Trophoblast cell (in vitro differentiated cells and primary cell): ENCODE measurements around the gene BLTP2.

ENCODE experiments used
- DNase-seq, 2 donors: peaks; one replicate each; pipeline ENCODE4 v3.0.0-alpha.2; 2016
- H2AFZ ChIP-seq: 2 replicates; pipeline ENCODE4 v1.6.1; 2013; ENCODE audit warnings: low read length, moderate library complexity, mild to moderate bottlenecking; ENCODE audit not compliant: insufficient read depth, poor library complexity
- H2AK5ac ChIP-seq: 2 replicates; pipeline ENCODE4 v1.6.1; 2013; ENCODE audit warnings: mild to moderate bottlenecking, low read length
- H2BK120ac ChIP-seq: 2 replicates; pipeline ENCODE4 v1.6.1; 2013; ENCODE audit warnings: low read length, mild to moderate bottlenecking, moderate library complexity; ENCODE audit not compliant: insufficient read depth, poor library complexity
- H2BK12ac ChIP-seq: 2 replicates; pipeline ENCODE4 v1.6.1; 2013; ENCODE audit warnings: mild to moderate bottlenecking, low read length, moderate library complexity
- H2BK5ac ChIP-seq: 2 replicates; pipeline ENCODE4 v1.6.1; 2013; ENCODE audit warnings: low read length, low read depth, moderate library complexity, mild to moderate bottlenecking; ENCODE audit not compliant: poor library complexity
- H3K14ac ChIP-seq: 2 replicates; pipeline ENCODE4 v1.6.1; 2013; ENCODE audit warnings: mild to moderate bottlenecking, low read length
- H3K18ac ChIP-seq: 2 replicates; pipeline ENCODE4 v1.6.1; 2013; ENCODE audit warnings: mild to moderate bottlenecking, low read length
- H3K23ac ChIP-seq: 2 replicates; pipeline ENCODE4 v1.6.1; 2013; ENCODE audit warnings: low read length
- H3K27ac ChIP-seq: 2 replicates; pipeline ENCODE4 v1.5.1; 2013; ENCODE audit warnings: low read depth, mild to moderate bottlenecking, inconsistent platforms, low read length, moderate library complexity
- H3K27me3 ChIP-seq: 2 replicates; pipeline ENCODE4 v1.6.1; 2013; ENCODE audit warnings: inconsistent platforms, mild to moderate bottlenecking, low read length, moderate library complexity; ENCODE audit not compliant: insufficient read depth
- H3K36me3 ChIP-seq, 2 experiments: 1 replicate in 1 of 2; 2 replicates in 1 of 2; pipeline ENCODE4 v1.6.1; 2013; ENCODE audit warnings: low read length in 2 of 2, mild to moderate bottlenecking in 2 of 2, moderate library complexity in 1 of 2; ENCODE audit not compliant: insufficient read depth in 2 of 2, control insufficient read depth in 1 of 2
- H3K4ac ChIP-seq: 2 replicates; pipeline ENCODE4 v1.6.1; 2013; ENCODE audit warnings: low read depth, mild to moderate bottlenecking, low read length, moderate library complexity
- H3K4me1 ChIP-seq, 2 experiments: 1 replicate in 1 of 2; 2 replicates in 1 of 2; pipeline ENCODE4 v1.6.1; 2013; ENCODE audit warnings: low read length in 2 of 2, mild to moderate bottlenecking in 2 of 2, moderate library complexity in 1 of 2; ENCODE audit not compliant: insufficient read depth in 2 of 2, control insufficient read depth in 1 of 2
- H3K4me2 ChIP-seq: 2 replicates; pipeline ENCODE4 v1.6.1; 2013; ENCODE audit warnings: inconsistent platforms, mild to moderate bottlenecking, low read length, moderate library complexity
- H3K4me3 ChIP-seq: 2 replicates; pipeline ENCODE4 v1.5.1; 2013; ENCODE audit warnings: mild to moderate bottlenecking, low read depth, low read length, inconsistent platforms
- H3K79me1 ChIP-seq: one replicate; pipeline ENCODE4 v1.6.1; 2013; ENCODE audit warnings: low read length
- H3K79me2 ChIP-seq: 2 replicates; pipeline ENCODE4 v1.6.1; 2013; ENCODE audit warnings: low read length, mild to moderate bottlenecking; ENCODE audit not compliant: control insufficient read depth, insufficient read depth, poor library complexity
- H3K9ac ChIP-seq: 2 replicates; pipeline ENCODE4 v1.6.1; 2013; ENCODE audit warnings: mild to moderate bottlenecking, low read length
- H3K9me3 ChIP-seq: 2 replicates; pipeline ENCODE4 v1.6.1; 2013; ENCODE audit warnings: low read depth, mild to moderate bottlenecking, control low read depth, inconsistent platforms, low read length; ENCODE audit not compliant: insufficient read depth
- H4K12ac ChIP-seq: 2 replicates; pipeline ENCODE4 v1.6.1; 2013; ENCODE audit warnings: low read depth, mild to moderate bottlenecking, low read length, moderate library complexity
- H4K8ac ChIP-seq: 2 replicates; pipeline ENCODE4 v1.6.1; 2013; ENCODE audit warnings: low read depth, mild to moderate bottlenecking, low read length, moderate library complexity
- H4K91ac ChIP-seq: one replicate; pipeline ENCODE4 v1.6.1; 2013; ENCODE audit warnings: low read depth, mild to moderate bottlenecking, low read length, moderate library complexity
- WGBS: extraction: QIAGEN DNeasy Blood & Tissue Kit; methylation state at CpG from one replicate; pipeline ENCODE4 v1.1.7; 2013; ENCODE audit warnings: missing lambda C conversion rate; ENCODE audit not compliant: insufficient read length, insufficient coverage; ENCODE audit errors: extremely low coverage; 5-methylcytosine and 5-hydroxymethylcytosine counted together

BLTP2 gene

GRCh38 chr17:28626818-28627217, 18.1 kb downstream of the BLTP2 start:
- Histone ChIP-seq H3K79me2 (no peaks in the 10 kb centered on the region), H2AK5ac (no peak overlapping the region), H3K23ac (no peak overlapping the region), H2BK120ac (no peak overlapping the region), H3K9me3 (no peaks in the 10 kb centered on the region), H4K8ac (no peak overlapping the region), H4K91ac (no peak overlapping the region), H3K27ac (no peak overlapping the region), H3K27me3 (no peaks in the 10 kb centered on the region), H4K12ac (no peak overlapping the region), H3K79me1 (no peaks in the 10 kb centered on the region), H2AFZ (no peak overlapping the region), H3K4me2 (no peak overlapping the region), H2BK12ac (no peak overlapping the region), H3K4me3 (no peak overlapping the region), H3K4me1 (no peaks in the 10 kb centered on the region), H2BK5ac (no peak overlapping the region), H3K4ac (no peak overlapping the region), H3K18ac (no peak overlapping the region), H3K9ac (no peak overlapping the region), H3K14ac (no peak overlapping the region), H3K36me3 (peaks cover 26 to 56% of the 10 kb centered on the region in 2 experiments)
- WGBS: no CpG with 5 or more reads among the region's 4 CpGs
- DNase-seq: no peak

GRCh38 chr17:28624148-28624547, 20.8 kb downstream of the BLTP2 start:
- no peaks in the 10 kb centered on the region for H3K27me3 ChIP-seq
- H3K27ac ChIP-seq: no peak overlapping the region
- no peak overlapping the region for H3K4me3 ChIP-seq
- no peak overlapping the region for H4K91ac ChIP-seq
- no peak overlapping the region for H3K14ac ChIP-seq
- no CpG with 5 or more reads among the region's 2 CpGs for WGBS
- H4K12ac ChIP-seq: no peak overlapping the region
- H2BK12ac ChIP-seq: no peak overlapping the region
- H3K79me1 ChIP-seq: no peaks in the 10 kb centered on the region
- no peak overlapping the region for H3K23ac ChIP-seq
- H3K36me3 ChIP-seq: peaks cover 25 to 63% of the 10 kb centered on the region in 2 experiments
- H2AK5ac ChIP-seq: no peak overlapping the region
- no peak overlapping the region for H3K9ac ChIP-seq
- H3K4me2 ChIP-seq: no peak overlapping the region
- no peak overlapping the region for H2BK120ac ChIP-seq
- no peaks in the 10 kb centered on the region for H3K4me1 ChIP-seq
- no peaks in the 10 kb centered on the region for H3K79me2 ChIP-seq
- H2BK5ac ChIP-seq: no peak overlapping the region
- no peak overlapping the region for H2AFZ ChIP-seq
- no peaks in the 10 kb centered on the region for H3K9me3 ChIP-seq
- DNase-seq: no peak
- no peak overlapping the region for H4K8ac ChIP-seq
- H3K18ac ChIP-seq: no peak overlapping the region
- H3K4ac ChIP-seq: no peak overlapping the region

GRCh38 chr17:28623696-28624095, 21.3 kb downstream of the BLTP2 start:
- Histone ChIP-seq H3K79me2 (no peaks in the 10 kb centered on the region), H2AFZ (no peak overlapping the region), H3K4me2 (no peak overlapping the region), H3K27ac (no peak overlapping the region), H3K27me3 (no peaks in the 10 kb centered on the region), H4K8ac (no peak overlapping the region), H3K79me1 (no peaks in the 10 kb centered on the region), H2AK5ac (no peak overlapping the region), H3K18ac (no peak overlapping the region), H2BK12ac (no peak overlapping the region), H2BK5ac (no peak overlapping the region), H3K36me3 (peaks cover 27 to 66% of the 10 kb centered on the region in 2 experiments), H4K12ac (no peak overlapping the region), H3K9ac (no peak overlapping the region), H3K4me1 (no peaks in the 10 kb centered on the region), H2BK120ac (no peak overlapping the region), H4K91ac (no peak overlapping the region), H3K23ac (no peak overlapping the region), H3K4me3 (no peak overlapping the region), H3K4ac (no peak overlapping the region), H3K9me3 (no peaks in the 10 kb centered on the region), H3K14ac (no peak overlapping the region)
- no CpG with 5 or more reads among the region's 4 CpGs for WGBS
- DNase-seq: no peak

DNA sequence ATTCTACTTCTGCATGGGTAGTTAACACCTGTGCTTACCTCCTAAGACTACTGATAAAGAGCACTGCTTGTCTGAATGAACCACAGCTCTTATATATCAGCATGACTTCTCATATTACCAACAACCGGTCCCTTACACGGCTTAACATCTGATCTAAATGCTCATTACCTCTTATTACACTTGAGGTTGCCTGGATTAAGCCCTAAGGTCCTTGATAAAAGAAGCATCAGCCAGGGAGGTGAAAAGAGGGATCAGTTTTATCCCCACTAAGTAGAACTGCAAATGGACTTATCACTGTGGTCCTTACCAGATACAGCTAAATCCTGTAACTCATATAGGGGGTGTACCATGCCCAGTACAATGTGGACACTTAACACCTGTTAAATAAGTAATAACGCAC, 22.8 kb downstream of the BLTP2 start:
- Histone ChIP-seq H4K12ac (no peak overlapping the region), H4K91ac (no peak overlapping the region)

More for the DNA sequence above, 22.8 kb downstream of the BLTP2 start:
- Histone ChIP-seq H2BK5ac (no peak overlapping the region), H3K9ac (no peak overlapping the region), H2BK12ac (no peak overlapping the region), H3K9me3 (no peaks in the 10 kb centered on the region), H2AK5ac (no peak overlapping the region), H3K79me1 (no peaks in the 10 kb centered on the region), H3K36me3 (peaks cover 35 to 65% of the 10 kb centered on the region in 2 experiments), H4K8ac (no peak overlapping the region), H2AFZ (no peak overlapping the region), H3K23ac (no peak overlapping the region), H3K4me3 (no peak overlapping the region), H3K27ac (no peak overlapping the region), H3K18ac (no peak overlapping the region), H3K4ac (no peak overlapping the region), H2BK120ac (no peak overlapping the region), H3K4me1 (no peaks in the 10 kb centered on the region), H3K27me3 (no peaks in the 10 kb centered on the region), H3K14ac (no peak overlapping the region), H3K4me2 (no peak overlapping the region), H3K79me2 (no peaks in the 10 kb centered on the region)
- WGBS: no CpG with 5 or more reads among the region's 3 CpGs
- no peak for DNase-seq
